GM19467 (cell line): ENCODE results near the gene PSMD13.
"Not testable (repeated sequence)": the region's sequence is repeated elsewhere in the genome, so short reads cannot be mapped to it uniquely, and the experiment has no call there.

Source experiments
- ATAC-seq: cut with Tn5 transposase; IDR thresholded peaks from one replicate; pipeline ENCODE4 v1.9.1; 2021; ENCODE audit warnings: mild to moderate bottlenecking, moderate library complexity; ENCODE audit not compliant: unreplicated experiment

Gene PSMD13

GRCh38 chr11:285894-286220 is 49.1 kb downstream of the PSMD13 start:
- no peak for ATAC-seq

- not testable (repeated sequence) for ATAC-seq
Measured at GRCh38 chr11:286977-287820, 50.4 kb downstream of the PSMD13 start.

- ATAC-seq = no peak
Measured at GRCh38 chr11:287821-288477, 51.2 kb downstream of the PSMD13 start.

- ATAC-seq = no peak
Measured at GRCh38 chr11:288478-289397, 52.0 kb downstream of the PSMD13 start, which contains the start of gene PGGHG. TSS of gene PGGHG (plus strand) at chr11:289126. CDS start at chr11:289817, 691 bp downstream.

GRCh38 chr11:289398-289711 is 52.6 kb downstream of the PSMD13 start:
- ATAC-seq = no peak

GRCh38 chr11:289712-290620 is 53.2 kb downstream of the PSMD13 start:
- no peak for ATAC-seq

GRCh38 chr11:290621-291231 is 54.0 kb downstream of the PSMD13 start:
- ATAC-seq = no peak

- no peak for ATAC-seq
Measured at GRCh38 chr11:291281-292210, 54.8 kb downstream of the PSMD13 start.

- ATAC-seq = no peak
Measured at GRCh38 chr11:292211-293121, 55.7 kb downstream of the PSMD13 start.

GRCh38 chr11:293271-293851 is 56.6 kb downstream of the PSMD13 start:
- no peak for ATAC-seq

GRCh38 chr11:293852-294661 is 57.3 kb downstream of the PSMD13 start:
- no peak for ATAC-seq

GRCh38 chr11:294780-295179 is 58.0 kb downstream of the PSMD13 start:
- no peak for ATAC-seq

- no peak for ATAC-seq
Measured at GRCh38 chr11:295351-296170, 58.8 kb downstream of the PSMD13 start.

- no peak for ATAC-seq
Measured at GRCh38 chr11:296171-297050, 59.6 kb downstream of the PSMD13 start.

- ATAC-seq = no peak
Measured at GRCh38 chr11:297051-297585, 60.3 kb downstream of the PSMD13 start.
